H1 (cell line): ENCODE data around the gene HS6ST2. TPM values are rescaled to one million over a fixed set of nuclear protein-coding genes. Genes with fewer than 3 reads are reported as not detected.

Experiments used
- CTCF ChIA-PET: fragments of 300-600 bp; sonication (Branson Sonifier 250); formaldehyde crosslinking; loops from one replicate; lab custom pipeline; 2021; ENCODE audit not compliant: partially characterized antibody; lab: Charles Lee
- POLR2A ChIA-PET: fragments of 300-600 bp; sonication (Branson Sonifier 250); formaldehyde crosslinking; loops from one replicate; lab custom pipeline; 2021; ENCODE audit warnings: inconsistent platforms; ENCODE audit not compliant: partially characterized antibody; lab: Charles Lee
- DNase-seq, 2 experiments: peaks; one replicate each; pipeline versions ENCODE4 v3.0.0 to v3.0.0-alpha.2; 2010 to 2022; ENCODE audit warnings: low spot score in 2 of 2, low read depth in 1 of 2, mixed read lengths in 1 of 2
- FAIRE-seq: peaks from 2 replicates; lab custom pipeline; 2011; peaks lifted over from hg19 to GRCh38; lab: Jason Lieb, UNC
- H2AFZ ChIP-seq: 2 replicates; pipeline ENCODE4 v1.8.1; 2012; ENCODE audit warnings: low read length, inconsistent platforms
- H2AK5ac ChIP-seq: 2 replicates; pipeline ENCODE4 v1.6.1; 2013; ENCODE audit warnings: low read depth, low read length
- H2BK120ac ChIP-seq: replicated peaks from 2 replicates; pipeline ENCODE3; 2013; ENCODE audit warnings: low read depth, low read length, inconsistent platforms
- H2BK12ac ChIP-seq: 2 replicates; pipeline ENCODE4 v1.6.1; 2013; ENCODE audit warnings: low read depth, low read length
- H2BK15ac ChIP-seq: 2 replicates; pipeline ENCODE4 v1.6.1; 2013; ENCODE audit warnings: low read length
- H2BK20ac ChIP-seq: 2 replicates; pipeline ENCODE4 v1.6.1; 2013; ENCODE audit warnings: low read length
- H2BK5ac ChIP-seq: 2 replicates; pipeline ENCODE4 v1.6.1; 2013; ENCODE audit warnings: low read depth, low read length
- H3K14ac ChIP-seq: 2 replicates; pipeline ENCODE4 v1.6.1; 2013; ENCODE audit warnings: inconsistent platforms; ENCODE audit not compliant: insufficient read length
- H3K18ac ChIP-seq: 2 replicates; pipeline ENCODE4 v1.6.1; 2013; ENCODE audit warnings: low read length; ENCODE audit errors: extremely low read depth
- H3K23ac ChIP-seq: 2 replicates; pipeline ENCODE4 v1.6.1; 2013; ENCODE audit warnings: inconsistent platforms; ENCODE audit not compliant: insufficient read length
- H3K23me2 ChIP-seq: 2 replicates; pipeline ENCODE4 v1.6.1; 2013; ENCODE audit warnings: low read depth, low read length
- H3K27ac ChIP-seq: 2 replicates; pipeline ENCODE4 v1.6.1; 2011; ENCODE audit warnings: low read depth, low read length, inconsistent platforms
- H3K27me3 ChIP-seq, 4 experiments: replicated peaks in 1 of 4; 1 replicate in 1 of 4; 2 replicates in 3 of 4; pipeline versions ENCODE4 v1.6.1 to v1.8.1; 2011 to 2013; ENCODE audit warnings: low read length in 3 of 4, mild to moderate bottlenecking in 3 of 4, inconsistent platforms in 2 of 4, mixed read lengths in 2 of 4, moderate library complexity in 1 of 4; ENCODE audit not compliant: control insufficient read depth in 3 of 4, insufficient read depth in 3 of 4; ENCODE audit errors: extremely low read depth in 1 of 4
- H3K36me3 ChIP-seq, 4 experiments: 2 replicates each; pipeline versions ENCODE4 v1.6.1 to v1.8.1; 2011 to 2013; ENCODE audit warnings: mild to moderate bottlenecking in 4 of 4, low read length in 3 of 4, moderate library complexity in 2 of 4, control low read depth in 1 of 4, inconsistent platforms in 1 of 4; ENCODE audit not compliant: insufficient read depth in 4 of 4, control insufficient read depth in 2 of 4
- H3K4ac ChIP-seq: replicated peaks from 2 replicates; pipeline ENCODE3; 2013; ENCODE audit warnings: low read length, low read depth, mixed read lengths, inconsistent platforms; ENCODE audit not compliant: insufficient read length
- H3K4me1 ChIP-seq, 4 experiments: replicated peaks in 1 of 4; 1 replicate in 1 of 4; 2 replicates in 3 of 4; pipeline versions ENCODE4 v1.6.1 to v1.8.1; 2011 to 2013; ENCODE audit warnings: low read length in 3 of 4, inconsistent platforms in 2 of 4, mixed read lengths in 1 of 4; ENCODE audit not compliant: insufficient read depth in 4 of 4, control insufficient read depth in 3 of 4
- H3K4me2 ChIP-seq, 2 experiments: 2 replicates each; pipeline versions ENCODE4 v1.6.1 to v1.8.1; 2011 to 2013; ENCODE audit warnings: low read depth in 2 of 2, low read length in 2 of 2, control low read depth in 1 of 2, inconsistent platforms in 1 of 2, mild to moderate bottlenecking in 1 of 2; ENCODE audit not compliant: insufficient read depth in 1 of 2
- H3K4me3 ChIP-seq, 4 experiments: fragments of 200-600, 300-600 bp in 1 of 4; sonication (generic), shearing (Covaris generic), sonication (Bioruptor Twin) in 1 of 4; 2 replicates each; pipeline versions ENCODE4 v1.5.1 to v1.8.1; 2011 to 2016; ENCODE audit warnings: low read length in 4 of 4, low read depth in 3 of 4, control low read depth in 2 of 4, inconsistent platforms in 2 of 4, mild to moderate bottlenecking in 2 of 4, mixed read lengths in 1 of 4, moderate library complexity in 1 of 4; ENCODE audit not compliant: insufficient read depth in 2 of 4; ENCODE audit errors: extremely low read depth in 1 of 4
- H3K56ac ChIP-seq: replicated peaks from 2 replicates; pipeline ENCODE3; 2013; ENCODE audit warnings: low read depth, mild to moderate bottlenecking, mixed read lengths, low read length, inconsistent platforms; ENCODE audit not compliant: insufficient read length
- H3K79me1 ChIP-seq: 2 replicates; pipeline ENCODE4 v1.6.1; 2013; ENCODE audit warnings: low read depth, low read length, control low read depth
- H3K79me2 ChIP-seq, 2 experiments: 2 replicates each; pipeline versions ENCODE4 v1.6.1 to v1.8.1; 2012 to 2013; ENCODE audit warnings: low read length in 2 of 2, mild to moderate bottlenecking in 2 of 2, inconsistent platforms in 1 of 2; ENCODE audit not compliant: insufficient read depth in 2 of 2, control insufficient read depth in 1 of 2
- H3K9ac ChIP-seq, 4 experiments: replicated peaks in 1 of 4; 1 replicate in 1 of 4; 2 replicates in 3 of 4; pipeline versions ENCODE4 v1.6.1 to v1.8.1; 2011 to 2013; ENCODE audit warnings: low read depth in 3 of 4, low read length in 3 of 4, control low read depth in 2 of 4, mild to moderate bottlenecking in 2 of 4, moderate library complexity in 2 of 4, inconsistent platforms in 1 of 4; ENCODE audit errors: extremely low read depth in 1 of 4
- H3K9me3 ChIP-seq, 2 experiments: 2 replicates each; pipeline versions ENCODE4 v1.6.1 to v1.8.1; 2012 to 2013; ENCODE audit warnings: mild to moderate bottlenecking in 2 of 2, moderate library complexity in 2 of 2, control low read depth in 1 of 2, inconsistent platforms in 1 of 2, low read depth in 1 of 2, low read length in 1 of 2, mixed read lengths in 1 of 2; ENCODE audit not compliant: insufficient read depth in 2 of 2
- H4K20me1 ChIP-seq, 2 experiments: replicated peaks in 1 of 2; 2 replicates each; pipeline versions ENCODE3 to v1.8.1; 2011 to 2013; ENCODE audit warnings: inconsistent platforms in 2 of 2, low read length in 2 of 2, mild to moderate bottlenecking in 1 of 2; ENCODE audit not compliant: insufficient read depth in 2 of 2, control insufficient read depth in 1 of 2
- H4K5ac ChIP-seq: 2 replicates; pipeline ENCODE4 v1.6.1; 2013; ENCODE audit warnings: low read length, low read depth, mixed read lengths, inconsistent platforms; ENCODE audit not compliant: insufficient read length
- H4K8ac ChIP-seq: 2 replicates; pipeline ENCODE4 v1.8.0; 2013; ENCODE audit warnings: mild to moderate bottlenecking, moderate library complexity, low read length, inconsistent platforms; ENCODE audit not compliant: insufficient read depth; ENCODE audit errors: extremely low read depth
- H4K91ac ChIP-seq: replicated peaks from 2 replicates; pipeline ENCODE3; 2013; ENCODE audit warnings: low read length, mixed read lengths, inconsistent platforms; ENCODE audit not compliant: insufficient read length
- CEBPB ChIP-seq: IDR thresholded peaks from 2 replicates; pipeline ENCODE4 v1.6.1; 2012; ENCODE audit warnings: low read depth, low read length
- PHF8 ChIP-seq: fragments of 200-600 bp; sonication (generic); conservative IDR thresholded peaks from 2 replicates; pipeline ENCODE4 v1.7.1; 2012; ENCODE audit warnings: low read depth, mild to moderate bottlenecking, inconsistent platforms, low read length, moderate library complexity
- RAD21 ChIP-seq, 2 experiments: IDR thresholded peaks in 1 of 2; conservative IDR thresholded peaks in 1 of 2; 2 replicates each; pipeline ENCODE4 v1.6.1; 2011; ENCODE audit warnings: low read depth in 2 of 2, low read length in 2 of 2, improper control_type of control experiment in 1 of 2, inconsistent platforms in 1 of 2, mild to moderate bottlenecking in 1 of 2, moderate library complexity in 1 of 2
- SIX5 ChIP-seq: IDR thresholded peaks from 2 replicates; pipeline ENCODE4 v1.6.1; 2011; ENCODE audit warnings: mild to moderate bottlenecking, low read depth, low read length
- WGBS, 2 experiments: shearing (Covaris generic) in 1 of 2; methylation state at CpG; one replicate each; pipeline versions ENCODE4 v1.1.6 to v1.1.7; 2013 to 2015; ENCODE audit warnings: low lambda C conversion rate in 2 of 2, mixed read lengths in 2 of 2, inconsistent platforms in 1 of 2, low coverage in 1 of 2, missing lambda C conversion rate in 1 of 2; ENCODE audit not compliant: insufficient replicate concordance in 2 of 2, insufficient coverage in 1 of 2, insufficient read length in 1 of 2; ENCODE audit errors: extremely low coverage in 1 of 2, missing lambda C conversion rate in 1 of 2; 5-methylcytosine and 5-hydroxymethylcytosine counted together
- polyA plus RNA-seq, 7 experiments: library from polyadenylated mRNA; depleted of rRNA in 3 of 7; stranded (reverse) in 5 of 7; unstranded in 2 of 7; fragments of >200 nt in 5 of 7; fragments of 200-250 nt in 2 of 7; gene quantifications; 1 replicate in 5 of 7; 2 replicates in 1 of 7; 4 replicates in 1 of 7; pipeline versions ENCODE4 v1.2.1 to v1.2.3, GENCODE V29; 2011 to 2013; ENCODE audit warnings: missing spikeins in 2 of 7, mixed read lengths in 2 of 7
- total RNA-seq: library from RNA; stranded (reverse); fragmentation: NEBNext Ultra II Directional; extraction: Animal tissue kit (Norgen Biotek cat#: 25700); gene quantifications from 2 replicates; pipeline ENCODE4 v1.2.1, GENCODE V29; 2021

The HS6ST2 gene
- total and polyA plus RNA-seq, 2 of the 8 experiments (the other 6 are each of a cell fraction or from before 2014, with no cell fraction given) = 3.9 TPM

DNA sequence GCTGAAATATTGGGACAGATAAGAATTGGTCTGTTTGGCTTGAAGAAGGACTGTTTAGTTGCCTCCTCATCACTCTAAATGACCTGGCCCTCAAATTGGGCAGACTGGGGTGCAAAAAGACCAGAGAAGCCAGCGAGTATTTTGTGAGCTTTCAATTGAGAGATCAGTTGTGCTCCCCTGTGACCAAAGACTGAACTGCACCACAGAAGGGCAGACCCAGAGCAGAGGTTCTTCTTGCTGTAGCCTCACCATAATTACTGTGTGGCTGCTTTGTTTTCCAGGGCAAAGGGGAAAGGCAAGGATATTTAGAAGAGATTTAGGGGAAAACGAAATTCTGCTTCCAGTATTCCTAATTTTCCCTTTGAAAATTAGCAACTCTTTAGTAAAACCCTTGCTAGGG is 365.5 kb downstream of the HS6ST2 start:
- 22% methylated on average over 2 of the region's 2 CpGs; no CpG with 5 or more reads in 1 of the 2 experiments for WGBS, 2 experiments
- Histone ChIP-seq H3K4me2 (no peak overlapping the region), H2BK20ac (no peak overlapping the region), H2AK5ac (no peak overlapping the region), H4K20me1 (no peaks in the 10 kb centered on the region), H2BK5ac (no peak overlapping the region), H3K56ac (no peak overlapping the region), H3K79me2 (no peaks in the 10 kb centered on the region), H3K36me3 (no peaks in the 10 kb centered on the region), H3K9me3 (no peaks in the 10 kb centered on the region), H2BK12ac (no peak overlapping the region), H4K5ac (no peak overlapping the region), H3K27me3 (no peaks in the 10 kb centered on the region), H3K14ac (no peak overlapping the region), H3K79me1 (no peaks in the 10 kb centered on the region), H3K23me2 (no peaks in the 10 kb centered on the region), H2AFZ (no peak overlapping the region), H3K4me1 (no peaks in the 10 kb centered on the region), H3K4me3 (no peak overlapping the region), H2BK15ac (no peak overlapping the region), H3K9ac (no peak overlapping the region), H4K91ac (no peak overlapping the region), H2BK120ac (no peak overlapping the region), H4K8ac (no peak overlapping the region), H3K23ac (no peak overlapping the region), H3K18ac (no peak overlapping the region), H3K4ac (no peak overlapping the region), H3K27ac (no peak overlapping the region)
- CTCF ChIA-PET = interaction anchor here (0.5 to 1.7 kb wide), 9 partner anchors 21 to 738 kb away, joined by 3 to 7 read pairs (median 3); no protein-coding TSS in a partner anchor
- FAIRE-seq = peak; percentile 89
- POLR2A ChIA-PET = no interaction called here
- no peak for DNase-seq
- no peak for TF ChIP-seq CEBPB
- TF ChIP-seq SIX5 = no peak
- TF ChIP-seq PHF8 = no peak
- peak; percentile 64 to 71 for TF ChIP-seq RAD21 (IDR thresholded peaks at IDR 0.05 in 1 of 2, conservative IDR thresholded peaks at IDR 0.05 in 1 of 2; ENCODE audit: low read depth in 2 of 2, low read length in 2 of 2)
